CD4-positive, alpha-beta T cell treated with Interleukin-12 subunit alpha and Interleukin-12 subunit beta, for 1 hour (primary cell): ENCODE data around the gene NEB.
"Not testable (repeated sequence)": the region's sequence is repeated elsewhere in the genome, so short reads cannot be mapped to it uniquely, and the experiment has no call there.

Source experiments
- DNase-seq: peaks from one replicate; pipeline ENCODE4 v3.0.0-alpha.2; 2020

The NEB gene

DNA sequence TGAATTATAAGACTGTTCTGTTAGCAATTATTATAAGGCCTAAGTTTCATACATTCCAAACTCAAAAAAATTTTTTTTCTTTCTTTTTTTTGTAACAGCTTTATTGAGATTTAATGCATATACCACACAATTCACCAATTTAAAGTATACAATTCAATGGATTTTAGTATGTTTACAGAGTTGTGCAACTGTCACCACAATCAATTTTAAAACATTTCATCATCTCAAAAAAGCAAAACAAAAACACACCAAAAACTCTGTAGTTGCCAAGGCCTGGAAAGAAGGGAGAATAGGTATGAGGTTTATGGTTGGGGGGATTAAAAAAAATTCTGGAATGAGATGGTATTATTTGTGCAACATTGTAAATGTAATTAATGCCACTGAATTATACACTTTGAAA is 36.1 kb downstream of the NEB start:
- DNase-seq: not testable (repeated sequence)

DNA sequence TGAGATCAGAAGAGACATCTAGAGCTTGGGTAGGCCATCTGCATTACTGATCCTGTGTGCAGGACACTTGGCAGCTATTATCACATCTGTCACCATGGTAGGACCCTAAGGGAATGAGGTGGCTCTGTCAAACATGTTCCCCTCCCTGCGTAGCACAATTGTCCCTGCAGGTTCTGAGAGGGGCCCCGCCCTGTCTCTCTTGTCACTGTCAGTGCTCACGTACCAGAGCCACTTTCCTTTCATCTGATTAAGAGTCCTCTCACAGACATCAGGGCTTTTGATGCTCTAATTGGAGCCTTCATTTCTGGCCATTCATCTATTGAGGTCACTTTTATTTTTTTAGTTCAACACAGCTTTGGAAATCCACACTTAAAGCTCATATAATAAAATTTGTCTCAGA is 38.5 kb downstream of the NEB start:
- DNase-seq: no peak

DNA sequence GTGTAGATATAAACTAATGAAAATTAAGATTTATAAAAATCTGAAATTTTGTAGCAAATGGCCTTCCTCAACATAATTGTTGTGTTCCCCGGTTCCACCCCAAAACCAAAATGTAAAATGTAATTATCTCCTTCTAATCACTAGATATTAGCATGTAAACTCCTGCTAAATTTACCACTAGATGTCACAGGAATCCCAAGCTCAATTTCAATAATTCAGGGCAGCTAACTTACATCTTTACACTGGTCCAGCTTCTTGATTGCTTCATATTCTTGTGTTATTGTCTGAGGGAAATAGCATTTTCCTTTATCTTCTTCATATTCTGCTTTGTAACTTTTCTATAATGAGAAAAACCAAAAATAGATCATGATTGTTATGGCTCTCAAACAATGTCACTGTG is 42.6 kb downstream of the NEB start:
- DNase-seq: no peak

DNA sequence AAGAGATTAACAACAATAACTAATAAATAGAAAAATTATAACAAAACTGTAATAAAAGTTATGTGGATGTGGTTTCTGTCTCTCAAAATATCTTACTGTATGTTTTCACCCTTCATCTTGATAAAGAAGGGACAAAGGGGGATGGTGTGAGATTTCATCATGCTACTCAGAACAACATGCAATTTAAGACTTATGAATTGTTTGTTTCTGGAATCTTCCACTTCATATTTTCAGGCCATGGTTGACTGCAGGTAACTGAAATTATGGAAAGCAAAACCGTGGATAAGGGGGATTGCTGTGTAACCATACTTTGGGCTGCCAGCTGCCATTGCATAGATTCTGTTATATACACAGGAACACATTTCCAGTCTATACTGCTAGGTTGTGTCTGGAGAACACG is 45.6 kb downstream of the NEB start:
- no peak for DNase-seq

DNA sequence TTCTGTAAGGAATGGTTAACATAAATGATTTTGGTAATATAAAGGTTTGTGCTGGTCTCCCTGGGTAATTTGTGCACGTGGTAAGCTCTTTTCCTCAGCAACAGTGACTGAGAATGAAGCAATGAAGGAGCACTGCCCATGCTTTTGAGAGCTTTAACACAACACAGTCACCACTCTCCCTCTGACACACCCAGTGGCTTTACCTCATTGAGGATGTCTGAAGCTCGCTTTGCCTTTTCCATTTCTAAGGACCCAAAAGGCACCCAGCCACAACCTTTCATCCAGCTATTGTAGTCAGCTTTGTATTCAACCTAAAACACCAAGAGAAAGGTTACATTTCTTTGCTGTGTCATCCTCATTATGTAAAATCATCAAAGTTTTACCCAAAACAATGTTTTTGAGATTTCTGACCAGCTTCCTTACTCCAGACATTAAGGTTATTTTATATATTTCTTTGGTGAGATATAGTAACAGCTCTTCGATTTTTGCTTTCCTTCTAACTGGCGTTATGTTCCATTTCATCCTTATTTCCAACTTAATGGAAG is 51.7 kb downstream of the NEB start:
- DNase-seq: no peak

DNA sequence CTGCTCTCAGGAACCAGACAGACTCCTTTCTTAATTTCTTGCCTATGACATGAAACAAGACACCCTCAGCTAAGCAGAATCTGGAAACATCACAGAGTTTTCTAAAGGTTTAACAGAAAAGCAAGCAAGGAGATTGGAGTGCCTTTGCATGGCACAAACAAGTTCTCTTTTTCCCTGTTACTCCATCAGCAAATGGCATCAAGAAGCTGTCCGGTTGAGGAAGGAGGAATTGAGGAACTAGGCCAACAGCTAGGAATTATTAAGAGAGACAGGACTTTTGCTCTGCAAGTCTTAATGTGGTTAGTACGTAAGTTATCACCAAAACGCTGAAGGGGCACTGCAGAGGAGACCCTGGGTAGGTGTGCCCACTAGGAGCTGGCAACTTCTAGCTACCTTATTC is 53.2 kb downstream of the NEB start:
- no peak for DNase-seq

DNA sequence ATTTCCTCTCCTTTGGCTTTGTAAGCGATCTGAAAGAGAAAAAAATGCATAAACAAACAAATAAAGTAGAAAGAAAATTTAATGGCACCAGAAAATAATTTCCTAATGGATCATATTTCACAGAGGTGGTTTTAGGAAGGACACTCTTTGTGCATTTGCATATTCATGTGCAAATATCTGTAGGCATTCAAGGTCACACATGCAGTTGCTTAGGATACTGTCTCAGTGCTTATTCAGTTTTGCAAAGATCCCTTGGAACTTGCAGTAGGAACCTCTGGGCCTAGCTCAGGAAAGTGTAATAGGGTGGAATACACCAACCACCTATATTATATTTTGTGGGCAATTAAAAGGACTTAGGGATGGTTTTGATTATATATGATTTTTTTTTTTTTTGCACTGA is 54.3 kb downstream of the NEB start:
- no peak for DNase-seq

DNA sequence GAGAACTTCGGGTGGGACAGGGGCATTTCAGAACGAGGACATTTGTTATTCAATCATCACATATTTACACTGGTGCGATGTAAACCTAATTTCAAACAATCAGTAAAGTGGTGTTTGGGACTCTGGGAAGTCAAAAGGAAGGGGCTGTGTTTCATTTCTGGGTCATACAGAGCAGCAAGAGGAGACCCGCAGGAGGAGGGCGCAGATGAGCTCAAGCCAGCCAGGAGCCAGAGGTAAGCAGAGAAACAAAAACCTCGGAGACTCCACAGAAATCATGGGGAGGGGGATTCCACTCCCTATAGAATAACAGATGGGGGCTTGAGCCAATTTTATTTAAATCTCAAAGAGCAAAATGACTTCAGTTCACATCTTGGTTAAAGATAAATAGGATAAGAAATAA is 55.4 kb downstream of the NEB start:
- no peak for DNase-seq

DNA sequence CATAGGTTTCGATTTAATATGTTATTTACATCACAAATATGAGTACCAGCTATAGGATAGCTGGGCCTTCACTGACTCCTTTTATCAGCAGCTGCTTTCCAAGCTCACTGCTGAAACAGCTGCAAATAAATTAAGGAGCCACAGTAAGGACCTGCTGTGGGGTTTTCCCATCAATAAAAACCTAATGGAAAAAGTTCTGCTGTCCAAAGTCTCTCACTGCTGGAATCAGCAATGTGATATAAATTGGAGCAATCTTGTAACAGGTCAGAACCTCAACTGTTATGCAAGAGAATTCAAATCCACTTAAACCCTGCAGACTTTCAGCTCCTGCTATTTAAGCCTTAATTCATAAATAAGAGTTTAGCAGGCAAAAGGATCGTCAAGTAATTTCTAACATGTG is 61.3 kb downstream of the NEB start:
- no peak for DNase-seq

DNA sequence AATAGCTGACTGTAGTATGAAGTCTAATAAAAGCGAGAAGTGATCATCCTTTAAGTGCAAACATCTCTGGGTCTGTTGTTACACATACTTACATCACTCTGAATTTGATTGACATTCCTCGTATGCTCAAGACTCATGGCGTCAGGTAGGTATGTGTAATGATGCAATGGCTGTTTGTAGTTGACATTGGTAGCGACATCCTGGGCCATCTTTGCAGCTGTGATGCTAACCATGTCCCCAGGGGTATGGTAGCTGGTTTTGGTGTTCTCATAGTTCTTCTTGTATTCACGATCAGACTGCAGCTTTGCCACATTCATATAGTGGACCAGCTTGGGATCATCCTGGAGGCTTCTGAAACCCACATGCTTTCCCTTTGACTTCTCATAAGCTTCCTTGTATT is 62.0 kb downstream of the NEB start:
- no peak for DNase-seq

DNA sequence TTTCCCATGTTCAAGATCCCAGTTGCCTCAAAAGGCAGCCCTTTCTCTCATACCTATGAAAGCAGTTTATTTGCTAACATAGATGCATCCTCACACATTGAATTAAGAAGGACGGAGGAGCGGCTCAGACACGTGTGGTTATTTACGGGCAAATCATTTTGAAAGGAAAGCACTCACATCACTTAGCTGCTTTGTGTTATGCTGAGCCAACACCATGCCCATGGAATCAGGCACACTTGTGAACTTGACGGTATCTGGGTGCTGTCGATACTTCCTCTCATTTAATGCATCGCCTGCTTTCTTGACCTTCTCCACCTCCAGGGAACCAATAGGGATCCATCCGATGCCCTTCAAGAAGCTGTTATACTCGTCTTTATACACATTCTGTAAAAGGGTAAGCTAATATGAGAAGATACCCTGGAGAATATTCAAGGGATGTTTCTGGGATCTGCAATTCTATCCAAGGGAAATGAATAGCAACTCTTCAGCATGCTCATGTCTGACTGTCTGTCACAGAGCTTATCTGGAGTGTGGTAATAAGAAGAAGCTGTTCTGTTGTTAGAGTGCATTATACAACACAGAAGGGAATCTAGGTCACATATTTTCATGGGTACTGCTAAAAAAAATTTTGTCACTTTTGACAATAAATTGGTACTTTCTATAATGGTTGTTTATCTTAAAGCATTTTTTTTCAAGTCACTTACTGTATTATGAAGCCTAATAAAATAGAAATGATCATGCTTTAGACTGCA is 63.3 kb downstream of the NEB start:
- DNase-seq: no peak

DNA sequence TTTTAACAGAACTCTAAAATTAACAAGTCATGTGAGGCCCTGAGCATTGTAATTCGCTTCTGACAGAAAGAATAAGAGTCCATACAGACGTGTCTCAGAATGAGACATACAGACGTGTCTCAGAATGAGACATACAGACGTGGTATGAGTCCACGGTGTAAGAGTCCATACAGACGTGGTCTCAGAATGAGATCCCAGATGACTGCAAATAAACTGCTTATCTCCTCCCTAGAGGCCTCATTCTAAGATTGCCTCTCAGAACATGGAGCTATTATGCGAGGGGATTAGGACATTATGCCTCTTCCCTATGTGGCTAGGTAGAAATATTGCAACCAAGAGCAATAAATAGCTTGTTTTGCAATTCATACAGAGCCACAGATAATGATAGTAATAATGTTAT is 63.9 kb downstream of the NEB start:
- no peak for DNase-seq

DNA sequence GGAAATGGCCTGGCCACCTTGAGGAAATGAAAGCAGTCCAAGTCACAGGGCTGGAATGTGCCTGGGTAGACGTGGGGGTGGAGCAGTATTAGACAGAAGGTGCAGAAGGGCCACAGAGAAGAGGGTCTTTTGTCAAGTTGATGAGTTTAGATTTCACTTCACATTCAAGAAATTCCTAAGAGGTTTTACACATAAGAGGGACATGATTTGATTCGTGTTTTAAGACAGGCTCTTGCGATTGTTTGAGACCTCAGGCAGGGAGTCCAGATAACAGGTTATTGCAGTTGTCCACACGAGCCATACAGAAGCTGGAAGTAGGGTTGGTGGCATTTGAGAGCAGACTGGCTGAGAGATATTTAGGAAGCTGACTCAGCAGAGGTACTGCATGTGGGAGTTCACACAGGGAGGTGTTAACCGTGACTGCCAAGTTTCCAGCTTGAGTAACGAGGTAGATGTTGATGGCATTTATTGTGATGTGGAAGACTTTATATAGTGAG is 64.6 kb downstream of the NEB start:
- DNase-seq: peak; percentile 29

DNA sequence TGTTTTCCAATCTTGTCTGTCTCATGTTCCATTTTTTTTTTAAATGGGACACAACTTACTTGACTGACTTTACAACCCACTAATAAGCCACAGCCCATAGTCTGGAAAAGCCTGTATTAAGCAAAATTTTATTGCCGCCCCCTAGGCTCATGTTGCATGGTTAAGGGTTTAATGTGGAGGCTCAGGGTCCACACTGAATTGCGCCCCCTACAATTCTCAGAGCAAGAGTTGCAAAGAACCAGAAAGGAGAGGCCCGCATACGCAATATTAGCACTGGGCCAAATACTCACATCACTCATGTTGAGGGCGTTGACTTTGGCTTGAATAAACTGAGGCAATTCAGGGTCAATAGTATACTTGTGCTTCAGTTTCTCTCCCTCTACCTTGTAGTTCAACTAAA is 65.5 kb downstream of the NEB start:
- no peak for DNase-seq

DNA sequence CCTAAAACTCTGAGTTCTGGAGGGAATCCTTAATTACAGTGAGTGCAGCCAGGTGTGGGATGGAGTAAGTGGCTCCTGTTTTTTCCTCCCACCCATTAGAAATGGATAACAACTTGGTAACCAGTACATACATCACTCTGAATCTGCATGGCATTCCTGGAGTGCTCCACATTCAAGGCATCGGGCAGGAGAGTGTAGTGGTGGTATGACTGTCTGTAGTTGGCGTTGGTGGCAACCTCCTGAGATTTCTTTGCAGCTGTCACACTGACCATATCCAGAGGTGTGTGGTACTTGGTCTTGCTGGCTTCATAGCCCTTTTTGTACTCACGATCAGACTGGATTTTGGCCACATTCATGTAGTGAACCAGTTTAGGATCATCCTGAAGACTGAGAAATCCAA is 68.3 kb downstream of the NEB start:
- no peak for DNase-seq

DNA sequence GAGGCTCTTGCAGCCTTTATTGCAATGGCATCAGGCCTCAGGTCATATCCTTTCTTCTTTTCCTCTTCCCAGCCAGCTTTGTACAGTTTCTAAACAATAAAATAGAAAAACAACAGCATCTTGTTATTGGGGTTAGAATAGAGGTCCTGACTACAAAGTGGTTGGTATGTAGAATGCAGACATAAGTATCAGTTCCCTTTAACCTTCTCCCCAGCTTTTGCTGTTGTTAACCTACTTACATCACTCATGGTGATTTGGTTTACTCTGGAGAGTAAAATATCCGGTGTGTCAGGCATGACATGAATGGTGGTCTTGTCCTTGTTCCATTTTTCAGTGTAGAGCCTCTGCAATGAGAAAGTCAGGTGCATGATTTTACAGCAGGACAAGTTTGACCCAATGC is 69.8 kb downstream of the NEB start:
- DNase-seq: no peak

DNA sequence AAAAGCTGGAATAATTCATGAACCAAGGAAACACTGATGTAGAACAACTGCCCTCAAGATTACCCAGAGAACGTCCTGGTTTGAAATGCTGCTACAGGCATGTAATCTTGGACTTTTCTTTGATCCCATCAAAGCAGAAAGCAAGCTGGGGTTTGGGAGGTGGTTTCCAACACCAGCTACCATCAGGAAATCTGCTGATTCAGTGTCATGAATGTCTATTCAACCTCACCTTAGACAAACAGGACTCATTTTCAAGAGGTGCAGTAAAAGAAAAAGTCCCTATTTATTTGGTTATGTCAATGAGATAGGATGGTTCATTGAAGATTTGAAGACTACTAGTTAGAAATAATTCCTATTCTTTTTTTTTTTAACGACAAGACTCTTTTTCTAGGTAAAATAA is 72.7 kb downstream of the NEB start:
- no peak for DNase-seq

DNA sequence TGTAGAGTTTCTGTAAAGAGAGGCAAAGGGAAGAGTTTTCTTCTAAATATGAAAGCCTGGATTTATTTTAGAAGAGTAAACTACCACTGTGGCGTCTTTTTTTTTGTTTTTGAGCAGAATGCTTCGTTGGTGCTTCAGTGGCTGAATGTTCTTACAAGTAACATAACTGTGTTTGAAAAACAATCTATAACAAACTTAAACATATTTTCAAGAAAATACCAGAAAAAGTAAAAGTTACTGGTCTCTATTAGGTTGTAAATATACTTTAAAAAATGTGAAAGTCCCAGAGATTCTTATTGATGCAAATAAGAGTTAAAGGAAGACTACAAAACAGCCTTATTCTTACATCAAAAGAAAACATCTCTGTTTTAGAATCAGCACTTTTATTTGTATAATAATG is 76.2 kb downstream of the NEB start:
- no peak for DNase-seq

DNA sequence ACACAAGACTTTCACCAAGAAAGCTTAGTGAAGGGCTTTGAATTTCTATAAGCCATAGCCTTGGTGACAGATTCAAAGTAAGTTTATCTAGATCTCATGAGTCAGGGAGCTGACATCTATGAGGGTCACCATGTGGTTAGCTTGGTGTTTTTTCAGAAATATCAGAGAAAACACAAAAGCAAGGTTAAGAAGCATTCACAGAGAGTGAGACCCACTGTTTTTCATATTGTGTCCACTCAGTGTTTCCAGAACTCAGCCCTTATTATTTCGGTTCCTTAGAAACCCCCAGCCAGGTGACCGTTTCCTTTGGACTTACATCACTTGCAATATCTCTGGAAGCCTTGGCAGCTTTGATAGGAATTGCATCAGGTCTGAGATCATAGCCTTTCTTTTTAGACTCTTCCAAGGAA is 76.6 kb downstream of the NEB start:
- no peak for DNase-seq

DNA sequence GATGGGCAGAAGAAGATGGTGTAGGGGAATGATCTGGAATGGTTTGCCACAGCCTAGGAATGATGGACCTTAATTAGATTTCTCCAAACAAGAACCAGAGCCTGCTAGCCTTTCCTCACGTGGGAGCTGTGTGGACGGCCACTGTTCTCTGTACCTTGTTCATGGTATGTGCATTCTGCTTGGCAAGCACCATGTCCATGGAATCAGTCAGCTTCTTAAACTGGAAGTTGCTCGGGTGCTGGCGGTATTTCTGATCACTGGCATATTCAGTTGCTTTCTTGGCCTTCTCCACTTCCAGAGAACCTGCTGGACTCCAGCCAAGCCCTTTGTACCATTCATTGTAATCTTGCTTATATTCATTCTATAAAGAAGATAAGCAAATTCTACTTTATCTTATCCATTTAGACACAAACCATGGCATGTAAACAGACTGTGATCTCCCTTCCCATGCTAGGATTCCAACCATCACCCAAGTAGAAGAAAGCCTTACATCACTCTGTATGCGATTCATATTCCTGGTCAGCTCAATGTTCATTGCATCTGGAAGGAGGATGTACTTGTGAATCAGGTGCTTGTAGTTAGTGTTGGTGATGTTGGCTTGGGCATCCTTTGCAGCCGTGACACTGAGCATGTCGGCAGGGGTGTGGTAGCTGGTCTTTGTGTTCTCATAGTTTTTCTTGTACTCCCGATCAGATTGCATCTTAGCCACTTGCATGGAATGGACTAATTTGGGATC is 78.4 kb downstream of the NEB start:
- DNase-seq: no peak

DNA sequence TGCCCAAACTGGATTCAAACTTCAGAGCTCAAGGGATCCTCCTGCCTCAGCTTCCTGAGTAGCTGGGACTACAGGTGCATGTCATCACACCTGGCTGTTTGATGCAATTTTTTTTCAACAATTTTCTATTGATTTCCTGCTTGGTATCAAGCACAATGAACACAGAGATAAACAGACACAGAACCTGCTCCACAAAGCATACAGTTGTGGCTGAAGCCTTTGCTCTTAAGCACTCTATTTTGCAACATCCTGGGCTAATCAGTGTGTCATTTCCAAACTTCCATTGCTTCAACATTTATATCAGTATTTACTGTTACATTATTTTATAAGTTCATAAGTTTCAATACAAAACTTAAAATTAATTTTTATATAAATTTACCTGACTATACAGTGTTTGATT is 79.4 kb downstream of the NEB start:
- DNase-seq: no peak

DNA sequence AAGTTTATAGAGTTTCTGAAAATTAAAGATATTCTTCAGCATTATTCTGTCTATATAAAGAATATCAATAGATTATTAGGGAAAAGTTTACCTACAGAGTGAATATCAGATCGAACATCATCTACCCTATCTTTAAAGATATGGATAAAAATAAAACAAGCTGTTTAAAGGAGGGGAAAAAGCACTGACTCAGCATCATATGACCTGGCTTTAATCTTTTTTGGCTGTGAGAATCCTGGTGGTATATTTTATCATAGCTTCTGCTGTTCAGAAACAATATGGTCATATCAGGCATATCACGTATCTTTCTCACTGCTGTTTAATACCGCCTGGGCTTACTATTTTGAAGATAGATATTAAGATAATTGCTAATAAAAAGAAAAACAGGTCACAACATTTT is 80.2 kb downstream of the NEB start:
- DNase-seq: no peak

DNA sequence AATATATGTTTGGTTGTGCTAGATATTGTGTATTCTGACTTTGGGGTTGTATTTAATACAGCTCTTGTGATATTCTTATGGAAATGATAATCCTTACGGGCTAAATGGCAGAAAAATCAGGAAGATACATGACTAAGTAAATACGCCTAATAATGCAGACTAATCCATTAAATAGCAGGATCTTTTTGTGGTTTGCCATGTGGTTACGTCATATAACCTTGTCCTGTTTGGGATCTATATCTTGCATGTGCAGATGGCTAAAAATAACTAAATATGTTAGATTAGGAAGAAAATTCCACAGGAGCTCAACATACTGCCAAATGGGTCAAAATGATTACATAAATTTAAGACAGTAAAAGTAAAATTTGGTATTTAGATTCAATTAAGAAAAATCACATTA is 83.0 kb downstream of the NEB start:
- DNase-seq: no peak

DNA sequence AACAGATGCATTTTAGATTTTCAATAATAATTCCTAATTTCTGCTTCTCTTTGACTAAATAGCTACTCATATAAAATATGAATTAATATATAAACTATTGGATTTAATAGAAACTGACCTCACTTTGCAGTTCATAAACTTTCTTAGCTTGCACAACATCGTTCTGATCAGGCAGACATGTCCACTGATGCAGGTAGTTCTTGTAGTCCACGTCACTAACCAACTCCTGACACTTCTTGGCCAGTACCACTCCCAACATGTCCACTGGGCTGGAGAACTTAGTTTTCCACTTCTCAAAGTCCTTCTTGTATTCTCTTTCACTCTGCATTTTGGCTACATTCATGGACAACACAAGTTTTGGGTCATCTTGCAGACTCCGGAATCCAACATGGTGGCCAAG is 83.8 kb downstream of the NEB start:
- DNase-seq: no peak
